IMR-90 (cell line): ENCODE measurements around the gene ADD1. TPM values are rescaled to one million over a fixed set of nuclear protein-coding genes. Genes with fewer than 3 reads are reported as not detected.
A peak's percentile ranks its signal among the peaks of the same experiment; 100 is the strongest.

Experiments used
- ATAC-seq: fragments of 200-7000 bp; cut with Tn5 transposase; 2 replicates; pipeline ENCODE4 v1.9.1; 2020; ENCODE audit warnings: low read depth, mild to moderate bottlenecking, moderate library complexity
- BruUV-seq: library from RNA; stranded (reverse); fragments of 400-500 nt; replicated peaks from 2 replicates; lab custom pipeline; 2021; lab: Mats Ljungman, UMichigan
- CTCF ChIA-PET: fragments of 300-600 bp; formaldehyde crosslinking; extraction: SDS; loops from one replicate; lab custom pipeline; 2021; ENCODE audit warnings: antibody characterized with exemption; lab: Yijun Ruan, JAX
- POLR2A ChIA-PET: fragments of 300-600 bp; sonication (Branson Sonifier 250); formaldehyde crosslinking; loops from one replicate; lab custom pipeline; 2022; ENCODE audit warnings: antibody characterized with exemption; ENCODE audit not compliant: unreplicated experiment; lab: Charles Lee
- DNase-seq: peaks from one replicate; pipeline ENCODE4 v3.0.0; 2013
- H2AFZ ChIP-seq: replicated peaks from 2 replicates; pipeline ENCODE3; 2013; ENCODE audit warnings: low read length, mild to moderate bottlenecking; ENCODE audit not compliant: poor library complexity
- H2AK5ac ChIP-seq: 2 replicates; pipeline ENCODE4 v1.6.1; 2013; ENCODE audit warnings: low read depth, low read length, inconsistent platforms
- H2AK9ac ChIP-seq: replicated peaks from 2 replicates; pipeline ENCODE3; 2013; ENCODE audit warnings: mild to moderate bottlenecking, low read depth, low read length, moderate library complexity; ENCODE audit not compliant: poor library complexity
- H2BK120ac ChIP-seq: 2 replicates; pipeline ENCODE4 v1.6.1; 2013; ENCODE audit warnings: low read depth, low read length, inconsistent platforms
- H2BK15ac ChIP-seq: 3 replicates; pipeline ENCODE4 v1.6.1; 2013; ENCODE audit warnings: low read depth, low read length, inconsistent platforms
- H2BK20ac ChIP-seq: 2 replicates; pipeline ENCODE4 v1.6.1; 2013; ENCODE audit warnings: low read depth, mild to moderate bottlenecking, inconsistent platforms, low read length, moderate library complexity
- H2BK5ac ChIP-seq: 2 replicates; pipeline ENCODE4 v1.6.1; 2013; ENCODE audit warnings: mild to moderate bottlenecking, low read depth, low read length, inconsistent platforms; ENCODE audit not compliant: poor library complexity, severe bottlenecking
- H3K14ac ChIP-seq: replicated peaks from 2 replicates; pipeline ENCODE4 v1.6.1; 2013; ENCODE audit warnings: low read depth, low read length, inconsistent platforms
- H3K18ac ChIP-seq: 2 replicates; pipeline ENCODE4 v1.6.1; 2013; ENCODE audit warnings: low read depth, low read length, control low read depth
- H3K23ac ChIP-seq: 2 replicates; pipeline ENCODE4 v1.6.1; 2013; ENCODE audit warnings: low read depth, low read length, inconsistent platforms
- H3K27ac ChIP-seq: 2 replicates; pipeline ENCODE4 v1.5.1; 2013; ENCODE audit warnings: mild to moderate bottlenecking, control low read depth, low read length; ENCODE audit not compliant: insufficient read depth
- H3K27me3 ChIP-seq: 2 replicates; pipeline ENCODE4 v1.6.1; 2013; ENCODE audit warnings: low read length; ENCODE audit not compliant: control insufficient read depth, insufficient read depth
- H3K36me3 ChIP-seq: 2 replicates; pipeline ENCODE4 v1.6.1; 2013; ENCODE audit warnings: low read length, mixed read lengths; ENCODE audit not compliant: control insufficient read depth, insufficient read depth
- H3K4ac ChIP-seq: 2 replicates; pipeline ENCODE4 v1.6.1; 2013; ENCODE audit warnings: low read depth, low read length, inconsistent platforms
- H3K4me1 ChIP-seq: 2 replicates; pipeline ENCODE4 v1.6.1; 2013; ENCODE audit warnings: low read length, mixed read lengths; ENCODE audit not compliant: control insufficient read depth, insufficient read depth
- H3K4me2 ChIP-seq: 2 replicates; pipeline ENCODE4 v1.6.1; 2013; ENCODE audit warnings: low read depth, mild to moderate bottlenecking, control low read depth, low read length, moderate library complexity
- H3K4me3 ChIP-seq: 2 replicates; pipeline ENCODE4 v1.5.1; 2013; ENCODE audit warnings: low read depth, mild to moderate bottlenecking, control low read depth, low read length, moderate library complexity; ENCODE audit not compliant: insufficient read depth
- H3K56ac ChIP-seq: 2 replicates; pipeline ENCODE4 v1.6.1; 2013; ENCODE audit warnings: low read length, inconsistent platforms; ENCODE audit not compliant: insufficient read depth; ENCODE audit errors: extremely low read depth
- H3K79me1 ChIP-seq, 2 experiments: 2 replicates each; pipeline ENCODE4 v1.6.1; 2013; ENCODE audit warnings: low read length in 2 of 2, inconsistent platforms in 1 of 2, low read depth in 1 of 2
- H3K9ac ChIP-seq: 2 replicates; pipeline ENCODE4 v1.6.1; 2013; ENCODE audit warnings: low read depth, low read length, control low read depth
- H3K9me1 ChIP-seq: 2 replicates; pipeline ENCODE4 v1.6.1; 2013; ENCODE audit warnings: low read length, inconsistent platforms; ENCODE audit not compliant: insufficient read depth
- H3K9me3 ChIP-seq: 2 replicates; pipeline ENCODE4 v1.6.1; 2013; ENCODE audit warnings: low read length; ENCODE audit not compliant: control insufficient read depth, insufficient read depth
- H4K20me1 ChIP-seq: 2 replicates; pipeline ENCODE4 v1.6.1; 2013; ENCODE audit warnings: low read length, inconsistent platforms; ENCODE audit not compliant: insufficient read depth
- H4K5ac ChIP-seq: 2 replicates; pipeline ENCODE4 v1.6.1; 2013; ENCODE audit warnings: mild to moderate bottlenecking, low read depth, low read length, control low read depth
- H4K8ac ChIP-seq, 2 experiments: 2 replicates each; pipeline ENCODE4 v1.6.1; 2013; ENCODE audit warnings: low read depth in 2 of 2, low read length in 2 of 2, control low read depth in 1 of 2, inconsistent platforms in 1 of 2
- H4K91ac ChIP-seq: 2 replicates; pipeline ENCODE4 v1.6.1; 2013; ENCODE audit warnings: low read depth, low read length, inconsistent platforms; ENCODE audit not compliant: insufficient read depth
- BHLHE40 ChIP-seq: fragments of 150-350 bp; IDR thresholded peaks from 2 replicates; pipeline ENCODE4 v1.6.1; 2016; ENCODE audit warnings: mild to moderate bottlenecking, low read depth, low read length
- CEBPB ChIP-seq: IDR thresholded peaks from 2 replicates; pipeline ENCODE4 v1.6.1; 2012; ENCODE audit warnings: low read depth, low read length, improper control_type of control experiment
- FOS ChIP-seq: fragments of 150-350 bp; IDR thresholded peaks from 2 replicates; pipeline ENCODE4 v1.6.1; 2016; ENCODE audit warnings: low read depth, low read length
- MAFK ChIP-seq: IDR thresholded peaks from 2 replicates; pipeline ENCODE4 v1.6.1; 2012; ENCODE audit warnings: low read depth, low read length, improper control_type of control experiment
- MXI1 ChIP-seq: IDR thresholded peaks from 2 replicates; pipeline ENCODE4 v1.6.1; 2012; ENCODE audit warnings: low read depth, mild to moderate bottlenecking, low read length, moderate library complexity, borderline replicate concordance
- NFE2L2 ChIP-seq: fragments of 150-350 bp; IDR thresholded peaks from 2 replicates; pipeline ENCODE4 v1.6.1; 2016; ENCODE audit warnings: low read depth, mild to moderate bottlenecking, low read length
- POLR2A ChIP-seq: IDR thresholded peaks from 2 replicates; pipeline ENCODE4 v1.6.1; 2012; ENCODE audit warnings: mild to moderate bottlenecking, low read depth, low read length
- RAD21 ChIP-seq: IDR thresholded peaks from 2 replicates; pipeline ENCODE4 v1.6.1; 2012; ENCODE audit warnings: low read length, improper control_type of control experiment
- RCOR1 ChIP-seq: IDR thresholded peaks from 2 replicates; pipeline ENCODE4 v1.6.1; 2012; ENCODE audit warnings: mild to moderate bottlenecking, low read length, improper control_type of control experiment; ENCODE audit not compliant: insufficient replicate concordance
- RFX5 ChIP-seq: IDR thresholded peaks from 2 replicates; pipeline ENCODE4 v1.8.0; 2012; ENCODE audit warnings: low read depth, mild to moderate bottlenecking, low read length, moderate library complexity
- SMC3 ChIP-seq: fragments of 150-350 bp; IDR thresholded peaks from 2 replicates; pipeline ENCODE4 v1.6.1; 2016; ENCODE audit warnings: low read depth, mild to moderate bottlenecking, antibody characterized with exemption, low read length, moderate library complexity
- WGBS, 2 experiments: methylation state at CpG; one replicate each; pipeline versions ENCODE4 v1.1.5 to v1.1.7; 2013; ENCODE audit warnings: missing lambda C conversion rate in 2 of 2; ENCODE audit not compliant: insufficient read length in 1 of 2; ENCODE audit errors: extremely low coverage in 2 of 2; 5-methylcytosine and 5-hydroxymethylcytosine counted together
- dilution Hi-C: fragments of 300-500 bp; cut with HindIII; formaldehyde crosslinking; loops from one replicate; pipeline ENCODE4 v1.14.3; 2018; ENCODE audit warnings: low sequenced_read_pairs; ENCODE audit not compliant: unreplicated experiment
- in situ Hi-C: fragments of 300-500 bp; cut with MboI; formaldehyde crosslinking; loops from 3 replicates; pipeline ENCODE4 v1.14.3; 2019; ENCODE audit warnings: low sequenced_read_pairs, inconsistent platforms, mixed read lengths
- intact Hi-C: fragments of 100-400 bp; cut with micrococcal nuclease; formaldehyde crosslinking; loops from 2 replicates; pipeline ENCODE4 v1.10.0; 2022
- polyA plus RNA-seq, 3 experiments: library from polyadenylated mRNA; depleted of rRNA; stranded (reverse); fragments of >200 nt; gene quantifications; 2 replicates each; pipeline ENCODE4 v1.2.3, GENCODE V29; 2012; ENCODE audit warnings: low replicate concordance in 1 of 3
- total RNA-seq: library from RNA; depleted of rRNA; stranded (reverse); fragments of >200 nt; gene quantifications from 2 replicates; pipeline ENCODE4 v1.2.3, GENCODE V29; 2012
- TF ChIP-seq, protein P1 (sequence below): fragments of 150-350 bp; IDR thresholded peaks from 2 replicates; pipeline ENCODE4 v1.6.1; 2017; ENCODE audit warnings: mild to moderate bottlenecking, antibody characterized with exemption, low read length, low read depth
- TF ChIP-seq, protein P2 (sequence below): conservative IDR thresholded peaks from 2 replicates; pipeline ENCODE4 v1.5.1; 2012; ENCODE audit warnings: mild to moderate bottlenecking, low read depth, low read length, improper control_type of control experiment
- TF ChIP-seq, protein P3 (sequence below): fragments of 150-350 bp; IDR thresholded peaks from 2 replicates; pipeline ENCODE4 v1.6.1; 2016; ENCODE audit warnings: low read depth, mild to moderate bottlenecking, low read length, moderate library complexity, borderline replicate concordance

The ADD1 gene
- total and polyA plus RNA-seq, 2 of the 4 experiments (the other 2 are of a cell fraction): 122 to 215 TPM

DNA sequence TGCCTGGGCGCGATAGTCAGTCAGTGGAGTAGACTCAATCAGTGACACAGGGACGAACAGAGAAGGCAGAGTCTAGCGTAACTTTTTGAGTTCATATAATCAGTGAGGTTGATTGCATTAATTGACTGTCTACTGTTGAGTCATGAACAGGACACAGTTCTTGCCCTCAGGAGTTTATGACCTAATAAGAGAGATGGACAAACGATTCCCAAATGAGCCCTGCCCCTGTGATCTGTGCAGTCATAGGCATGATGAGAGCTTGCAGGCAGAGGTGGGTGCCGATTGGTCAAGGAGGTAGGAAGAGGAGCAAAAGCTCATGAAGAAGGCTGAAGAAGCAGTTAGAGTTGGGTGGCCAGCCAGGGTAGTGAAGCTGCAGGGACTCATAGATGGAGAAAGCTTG is 57.1 kb downstream of the ADD1 start:
- Histone ChIP-seq H4K5ac (no peak overlapping the region), H4K8ac (no peak overlapping the region), H3K27me3 (no peaks in the 10 kb centered on the region), H3K4me2 (no peak overlapping the region), H3K36me3 (peaks cover 64% of the 10 kb centered on the region), H2AK9ac (peak overlapping the region; percentile 26), H2BK5ac (peak overlapping the region; percentile 20), H3K9ac (no peak overlapping the region), H3K23ac (peak overlapping the region; percentile 33; the same call in 1 of the 2 replicates), H3K9me1 (peaks cover 17% of the 10 kb centered on the region), H2AK5ac (no peak overlapping the region), H3K79me1 (peaks cover 28 to 68% of the 10 kb centered on the region in 2 experiments), H3K9me3 (no peaks in the 10 kb centered on the region), H2BK15ac (no peak overlapping the region), H3K4ac (no peak overlapping the region), H3K56ac (no peak overlapping the region), H2AFZ (no peak overlapping the region), H2BK20ac (no peak overlapping the region), H3K27ac (no peak overlapping the region; the same call in 1 of the 2 replicates), H4K20me1 (peaks cover 22% of the 10 kb centered on the region), H4K91ac (no peak overlapping the region), H3K18ac (no peak overlapping the region), H3K4me3 (no peak overlapping the region), H2BK120ac (no peak overlapping the region), H3K14ac (no peak overlapping the region), H3K4me1 (peaks cover 4% of the 10 kb centered on the region)
- TF ChIP-seq RFX5 (no peak), RAD21 (no peak), NFE2L2 (no peak), MAFK (no peak), RCOR1 (no peak), SMC3 (no peak), MXI1 (no peak), FOS (no peak), BHLHE40 (no peak), POLR2A (no peak), CEBPB (no peak)
- TF ChIP-seq, protein P1, sequence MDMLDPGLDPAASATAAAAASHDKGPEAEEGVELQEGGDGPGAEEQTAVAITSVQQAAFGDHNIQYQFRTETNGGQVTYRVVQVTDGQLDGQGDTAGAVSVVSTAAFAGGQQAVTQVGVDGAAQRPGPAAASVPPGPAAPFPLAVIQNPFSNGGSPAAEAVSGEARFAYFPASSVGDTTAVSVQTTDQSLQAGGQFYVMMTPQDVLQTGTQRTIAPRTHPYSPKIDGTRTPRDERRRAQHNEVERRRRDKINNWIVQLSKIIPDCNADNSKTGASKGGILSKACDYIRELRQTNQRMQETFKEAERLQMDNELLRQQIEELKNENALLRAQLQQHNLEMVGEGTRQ: no peak
- TF ChIP-seq, protein P2, sequence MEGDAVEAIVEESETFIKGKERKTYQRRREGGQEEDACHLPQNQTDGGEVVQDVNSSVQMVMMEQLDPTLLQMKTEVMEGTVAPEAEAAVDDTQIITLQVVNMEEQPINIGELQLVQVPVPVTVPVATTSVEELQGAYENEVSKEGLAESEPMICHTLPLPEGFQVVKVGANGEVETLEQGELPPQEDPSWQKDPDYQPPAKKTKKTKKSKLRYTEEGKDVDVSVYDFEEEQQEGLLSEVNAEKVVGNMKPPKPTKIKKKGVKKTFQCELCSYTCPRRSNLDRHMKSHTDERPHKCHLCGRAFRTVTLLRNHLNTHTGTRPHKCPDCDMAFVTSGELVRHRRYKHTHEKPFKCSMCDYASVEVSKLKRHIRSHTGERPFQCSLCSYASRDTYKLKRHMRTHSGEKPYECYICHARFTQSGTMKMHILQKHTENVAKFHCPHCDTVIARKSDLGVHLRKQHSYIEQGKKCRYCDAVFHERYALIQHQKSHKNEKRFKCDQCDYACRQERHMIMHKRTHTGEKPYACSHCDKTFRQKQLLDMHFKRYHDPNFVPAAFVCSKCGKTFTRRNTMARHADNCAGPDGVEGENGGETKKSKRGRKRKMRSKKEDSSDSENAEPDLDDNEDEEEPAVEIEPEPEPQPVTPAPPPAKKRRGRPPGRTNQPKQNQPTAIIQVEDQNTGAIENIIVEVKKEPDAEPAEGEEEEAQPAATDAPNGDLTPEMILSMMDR: no peak
- TF ChIP-seq, protein P3, sequence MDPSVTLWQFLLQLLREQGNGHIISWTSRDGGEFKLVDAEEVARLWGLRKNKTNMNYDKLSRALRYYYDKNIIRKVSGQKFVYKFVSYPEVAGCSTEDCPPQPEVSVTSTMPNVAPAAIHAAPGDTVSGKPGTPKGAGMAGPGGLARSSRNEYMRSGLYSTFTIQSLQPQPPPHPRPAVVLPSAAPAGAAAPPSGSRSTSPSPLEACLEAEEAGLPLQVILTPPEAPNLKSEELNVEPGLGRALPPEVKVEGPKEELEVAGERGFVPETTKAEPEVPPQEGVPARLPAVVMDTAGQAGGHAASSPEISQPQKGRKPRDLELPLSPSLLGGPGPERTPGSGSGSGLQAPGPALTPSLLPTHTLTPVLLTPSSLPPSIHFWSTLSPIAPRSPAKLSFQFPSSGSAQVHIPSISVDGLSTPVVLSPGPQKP: no peak
- in situ Hi-C loops: no loop called here
- ChIA-PET POLR2A (no interaction called here), CTCF (no interaction called here)
- no TSS peak for BruUV-seq
- DNase-seq (no peak), ATAC-seq (no peak)
- dilution Hi-C loops: no loop called here
- WGBS, 2 experiments: 88% methylated on average over 6 of the region's 6 CpGs; no CpG with 5 or more reads in 1 of the 2 experiments
- intact Hi-C loops: no loop called here
